A549 (cell line): Measurements from ENCODE around the gene TLX3. TPM values are rescaled to one million over a fixed set of nuclear protein-coding genes. Genes with fewer than 3 reads are reported as not detected.

Experiments used
- ATAC-seq, 2 experiments: fragments of 200-7000 bp in 1 of 2; fragments of >200 bp in 1 of 2; cut with Nextera tagmentation in 1 of 2; cut with Tn5 transposase in 1 of 2; 3 replicates each; pipeline versions ENCODE4 v1.8.0 to v1.9.1; 2018 to 2020; ENCODE audit warnings: mild to moderate bottlenecking in 1 of 2, moderate library complexity in 1 of 2
- CTCF ChIA-PET: fragments of 300-600 bp; sonication (Branson Sonifier 250); formaldehyde crosslinking; extraction: SDS; loops from one replicate; lab custom pipeline; 2021; ENCODE audit warnings: antibody characterized with exemption, inconsistent platforms; lab: Yijun Ruan, JAX
- POLR2A ChIA-PET: fragments of 350-600 bp; formaldehyde crosslinking; extraction: SDS; loops from one replicate; lab custom pipeline; 2021; ENCODE audit warnings: antibody characterized with exemption, inconsistent platforms; lab: Yijun Ruan, JAX
- DNase-seq, 2 experiments: peaks; one replicate each; pipeline versions ENCODE4 v3.0.0 to v3.0.0-alpha.2; 2011 to 2016; ENCODE audit warnings: low read depth in 1 of 2, low spot score in 1 of 2
- FAIRE-seq: peaks from 2 replicates; lab custom pipeline; 2011; peaks lifted over from hg19 to GRCh38; lab: Jason Lieb, UNC
- H3K27ac ChIP-seq, 2 experiments: fragments of >200 bp; sonication (Bioruptor Twin); formaldehyde crosslinking; 3 replicates each; pipeline ENCODE4 v1.5.1; 2016 to 2017
- H3K4me1 ChIP-seq: fragments of >200 bp; sonication (Bioruptor Twin); formaldehyde crosslinking; 3 replicates; pipeline ENCODE4 v1.6.1; 2016
- H3K4me2 ChIP-seq: fragments of >200 bp; sonication (Bioruptor Twin); formaldehyde crosslinking; 3 replicates; pipeline ENCODE4 v1.6.1; 2016
- H3K4me3 ChIP-seq: fragments of >200 bp; sonication (Bioruptor Twin); formaldehyde crosslinking; 3 replicates; pipeline ENCODE4 v1.5.1; 2016
- H3K9me3 ChIP-seq: fragments of >200 bp; sonication (Bioruptor Twin); formaldehyde crosslinking; 3 replicates; pipeline ENCODE4 v1.6.1; 2016
- CBX8 ChIP-seq: fragments of 200-600 bp; sonication (generic); IDR thresholded peaks from 2 replicates; pipeline ENCODE4 v1.6.1; 2016
- EP300 ChIP-seq, 2 experiments: fragments of >200 bp; sonication (Bioruptor Twin); formaldehyde crosslinking; IDR thresholded peaks; 2 replicates in 1 of 2; 3 replicates in 1 of 2; pipeline ENCODE4 v1.6.1; 2016 to 2017
- FOXS1 ChIP-seq: fragments of 250-450 bp; sonication (Bioruptor Pico); IDR thresholded peaks from 2 replicates; pipeline ENCODE4 v1.5.0; 2020; ENCODE audit warnings: mild to moderate bottlenecking, moderate library complexity
- GATA3 ChIP-seq: IDR thresholded peaks from 2 replicates; pipeline ENCODE4 v1.6.1; 2012; ENCODE audit warnings: borderline replicate concordance
- HOXA7 ChIP-seq: fragments of 250-450 bp; sonication (Bioruptor Pico); IDR thresholded peaks from 2 replicates; pipeline ENCODE4 v1.5.0; 2020; ENCODE audit warnings: mild to moderate bottlenecking, moderate library complexity
- HOXB5 ChIP-seq: fragments of 250-450 bp; sonication (Bioruptor Pico); IDR thresholded peaks from 2 replicates; pipeline ENCODE4 v1.5.0; 2020; ENCODE audit warnings: mild to moderate bottlenecking, moderate library complexity
- KDM1A ChIP-seq: fragments of 200-600 bp; sonication (generic); IDR thresholded peaks from 2 replicates; pipeline ENCODE4 v1.6.1; 2016; ENCODE audit warnings: low read depth, mild to moderate bottlenecking
- KDM5A ChIP-seq: fragments of 200-600 bp; sonication (generic); IDR thresholded peaks from 2 replicates; pipeline ENCODE4 v1.6.1; 2016; ENCODE audit warnings: antibody characterized with exemption, mild to moderate bottlenecking
- MYC ChIP-seq: IDR thresholded peaks from 2 replicates; pipeline ENCODE4 v1.6.1; 2012; ENCODE audit warnings: mild to moderate bottlenecking, inconsistent platforms, low read length, improper control_type of control experiment, borderline replicate concordance
- NFE2L2 ChIP-seq: fragments of 150-350 bp; conservative IDR thresholded peaks from 2 replicates; pipeline ENCODE4 v1.6.1; 2014; ENCODE audit warnings: low read length
- NPAS2 ChIP-seq: fragments of 250-450 bp; sonication (Bioruptor Pico); IDR thresholded peaks from 2 replicates; pipeline ENCODE4 v1.8.0; 2022; ENCODE audit warnings: mild to moderate bottlenecking, moderate library complexity, borderline replicate concordance
- PHF8 ChIP-seq: fragments of 200-600 bp; sonication (generic); IDR thresholded peaks from 2 replicates; pipeline ENCODE4 v1.6.1; 2016; ENCODE audit warnings: low read depth, mild to moderate bottlenecking, antibody characterized with exemption, moderate library complexity, borderline replicate concordance
- POLR2A ChIP-seq: IDR thresholded peaks from 2 replicates; pipeline ENCODE4 v1.6.1; 2012; ENCODE audit warnings: mild to moderate bottlenecking, low read length
- POLR2AphosphoS2 ChIP-seq: conservative IDR thresholded peaks from 2 replicates; pipeline ENCODE4 v1.6.1; 2012; ENCODE audit warnings: low read length, improper control_type of control experiment, inconsistent platforms
- RAD21 ChIP-seq, 2 experiments: fragments of >200 bp in 1 of 2; sonication (Bioruptor Twin) in 1 of 2; formaldehyde crosslinking in 1 of 2; IDR thresholded peaks in 1 of 2; conservative IDR thresholded peaks in 1 of 2; 2 replicates in 1 of 2; 3 replicates in 1 of 2; pipeline ENCODE4 v1.6.1; 2012 to 2018; ENCODE audit warnings: inconsistent platforms in 1 of 2
- RARB ChIP-seq: fragments of 250-450 bp; sonication (Bioruptor Pico); IDR thresholded peaks from 2 replicates; pipeline ENCODE4 v1.8.0; 2021; ENCODE audit warnings: mild to moderate bottlenecking, moderate library complexity
- RCOR1 ChIP-seq: fragments of 150-350 bp; IDR thresholded peaks from 2 replicates; pipeline ENCODE4 v1.6.1; 2014; ENCODE audit warnings: antibody characterized with exemption, low read length, low read depth
- SMC3 ChIP-seq: fragments of >200 bp; sonication (Bioruptor Twin); formaldehyde crosslinking; IDR thresholded peaks from 3 replicates; pipeline ENCODE4 v1.6.1; 2018; ENCODE audit warnings: inconsistent platforms
- TP53 ChIP-seq: fragments of 250-450 bp; sonication (Bioruptor Pico); IDR thresholded peaks from 2 replicates; pipeline ENCODE4 v1.5.0; 2021; ENCODE audit warnings: mild to moderate bottlenecking, moderate library complexity
- ZC3H11A ChIP-seq: fragments of 450-650 bp; IDR thresholded peaks from 2 replicates; pipeline ENCODE4 v1.6.1; 2014; ENCODE audit warnings: antibody characterized with exemption, mild to moderate bottlenecking
- ZFP36 ChIP-seq: fragments of 450-650 bp; IDR thresholded peaks from 2 replicates; pipeline ENCODE4 v1.6.1; 2014; ENCODE audit warnings: borderline replicate concordance; ENCODE audit not compliant: partially characterized antibody
- WGBS: methylation state at CpG from one replicate; pipeline ENCODE4 v1.1.6; 2017; ENCODE audit errors: missing lambda C conversion rate; 5-methylcytosine and 5-hydroxymethylcytosine counted together
- polyA plus RNA-seq, 4 experiments: library from polyadenylated mRNA; depleted of rRNA in 3 of 4; stranded (reverse); fragments of >200 nt; fragmentation: RNase III in 1 of 4; extraction: RNeasy Plus Mini Kit Qiagen cat#74134 plus additional on column Dnase treatment in 1 of 4; gene quantifications; 2 replicates in 3 of 4; 3 replicates in 1 of 4; pipeline ENCODE4 v1.2.3, GENCODE V29; 2011 to 2017
- TF ChIP-seq, protein P1 (sequence below): IDR thresholded peaks from 2 replicates; pipeline ENCODE4 v1.6.1; 2012; ENCODE audit warnings: low read depth, borderline replicate concordance
- TF ChIP-seq, protein P2 (sequence below): IDR thresholded peaks from 2 replicates; pipeline ENCODE4 v1.6.1; 2012
- TF ChIP-seq, protein P3 (sequence below): fragments of >200 bp; sonication (Bioruptor Twin); formaldehyde crosslinking; IDR thresholded peaks from 2 replicates; pipeline ENCODE4 v1.6.1; 2016
- TF ChIP-seq, protein P4 (sequence below): fragments of 200-600 bp; sonication (generic); IDR thresholded peaks from 2 replicates; pipeline ENCODE4 v1.6.1; 2016; ENCODE audit warnings: antibody characterized with exemption, mild to moderate bottlenecking, moderate library complexity
- TF ChIP-seq, protein P5 (sequence below): fragments of 250-450 bp; sonication (Bioruptor Pico); IDR thresholded peaks from 2 replicates; pipeline ENCODE4 v1.5.0; 2020; ENCODE audit warnings: low read depth, mild to moderate bottlenecking, moderate library complexity

TLX3 gene
- polyA plus RNA-seq, 2 of the 4 experiments (the other 2 are of a cell fraction), result not detected

DNA sequence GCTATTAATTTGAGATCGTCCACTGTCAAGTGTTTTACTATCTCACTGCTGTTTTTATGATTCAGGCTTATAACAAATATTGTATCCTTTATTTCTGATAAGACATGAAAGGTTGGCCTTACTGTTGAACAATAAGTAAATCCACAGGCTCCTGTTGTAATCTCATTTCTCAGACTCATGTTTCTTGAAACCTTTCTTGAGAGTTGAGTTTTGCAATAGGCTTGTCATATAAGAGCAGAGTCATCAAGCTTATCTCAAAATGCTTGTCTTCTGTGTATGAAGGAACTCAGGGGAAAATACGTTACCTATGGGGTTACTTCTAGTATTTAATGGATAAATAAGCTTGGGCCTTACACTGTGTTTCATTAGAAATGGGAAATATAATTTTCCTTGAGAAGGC, 9.2 kb upstream of the TLX3 start:
- H3K9me3 ChIP-seq, result no peaks in the 10 kb centered on the region
- no peak overlapping the region for H3K4me3 ChIP-seq
- no peak overlapping the region for H3K27ac ChIP-seq
- no peaks in the 10 kb centered on the region for H3K4me1 ChIP-seq
- TF ChIP-seq, protein P1, sequence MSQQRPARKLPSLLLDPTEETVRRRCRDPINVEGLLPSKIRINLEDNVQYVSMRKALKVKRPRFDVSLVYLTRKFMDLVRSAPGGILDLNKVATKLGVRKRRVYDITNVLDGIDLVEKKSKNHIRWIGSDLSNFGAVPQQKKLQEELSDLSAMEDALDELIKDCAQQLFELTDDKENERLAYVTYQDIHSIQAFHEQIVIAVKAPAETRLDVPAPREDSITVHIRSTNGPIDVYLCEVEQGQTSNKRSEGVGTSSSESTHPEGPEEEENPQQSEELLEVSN, result no peak
- ATAC-seq (no peak), DNase-seq (no peak), FAIRE-seq (peak; percentile 39)
- H3K4me2 ChIP-seq, result no peak overlapping the region
- 83% methylated on average over 2 of the region's 2 CpGs for WGBS
- ChIA-PET CTCF (interaction anchor here (0.7 kb wide), 1 partner anchor 33 kb away, joined by 3 read pairs; no protein-coding TSS in a partner anchor), POLR2A (no interaction called here)

DNA sequence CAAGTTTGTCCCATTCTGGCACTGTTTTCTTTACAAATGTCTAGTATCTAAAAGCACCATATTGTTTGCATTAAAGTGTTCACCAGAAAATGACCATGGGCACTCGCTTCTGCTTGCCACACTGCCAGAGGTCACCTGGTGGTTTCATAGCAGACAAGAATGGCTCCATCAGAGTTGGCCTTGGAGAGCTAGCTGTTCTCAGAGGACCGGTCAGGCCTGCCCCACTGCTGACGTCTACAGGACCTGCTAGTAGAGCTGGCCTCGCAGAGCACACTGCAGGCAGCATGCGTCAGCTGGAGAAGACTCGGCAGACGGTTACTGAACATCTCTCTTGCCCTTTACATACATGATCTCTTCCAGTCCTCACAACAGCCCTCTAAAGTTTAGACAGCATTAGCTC, 8.7 kb upstream of the TLX3 start:
- Histone ChIP-seq H3K4me1 (no peaks in the 10 kb centered on the region), H3K9me3 (no peaks in the 10 kb centered on the region), H3K4me3 (no peak overlapping the region), H3K27ac (no peak overlapping the region), H3K4me2 (no peak overlapping the region)
- FAIRE-seq, result no peak
- no peak for ATAC-seq
- DNase-seq, result no peak
- CTCF ChIA-PET, result no interaction called here
- POLR2A ChIA-PET, result no interaction called here
- TF ChIP-seq HOXA7 (CRISPR knock-in tag), result no peak
- TF ChIP-seq MYC, result no peak
- TF ChIP-seq TP53 (CRISPR knock-in tag), result no peak
- no peak for TF ChIP-seq RCOR1
- TF ChIP-seq GATA3, result no peak
- no peak for TF ChIP-seq NPAS2 (CRISPR knock-in tag)
- no peak for TF ChIP-seq RAD21 (conservative IDR thresholded peaks at IDR 0.05 in 1 of 2, IDR thresholded peaks at IDR 0.05 in 1 of 2)
- TF ChIP-seq PHF8, result no peak
- WGBS, result 80% methylated on average over 7 of the region's 7 CpGs

DNA sequence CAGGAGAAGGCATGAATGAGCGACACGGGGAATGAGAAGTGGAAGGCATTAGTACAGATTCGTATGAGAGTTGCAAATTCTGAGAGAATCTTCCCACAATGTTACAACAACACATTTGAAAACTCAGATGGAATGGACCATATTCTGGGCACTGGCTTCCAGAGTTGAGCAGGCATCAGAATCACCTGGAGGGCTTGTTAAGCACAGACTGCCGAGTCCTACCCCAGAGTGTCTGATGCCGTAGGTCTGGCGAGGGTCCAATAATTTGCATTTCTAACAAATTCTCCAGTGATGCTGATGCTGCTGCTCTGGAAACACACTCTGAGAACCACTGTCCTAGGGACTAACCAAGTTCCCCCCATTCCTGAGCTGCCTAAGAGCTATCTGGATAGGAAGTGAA, 2.9 kb upstream of the TLX3 start:
- Histone ChIP-seq H3K4me1 (no peaks in the 10 kb centered on the region), H3K4me2 (no peak overlapping the region), H3K4me3 (no peak overlapping the region), H3K9me3 (no peaks in the 10 kb centered on the region), H3K27ac (no peak overlapping the region)
- ATAC-seq (no peak), DNase-seq (no peak), FAIRE-seq (no peak)
- WGBS, result 53% methylated on average over 6 of the region's 6 CpGs
- ChIA-PET POLR2A (no interaction called here), CTCF (interaction anchor here (1.0 kb wide), 1 partner anchor 99 kb away, joined by 3 read pairs; no protein-coding TSS in a partner anchor)
- TF ChIP-seq KDM1A (no peak), EP300 (IDR thresholded peaks at IDR 0.05) (no peak), POLR2A (no peak), HOXB5 (CRISPR knock-in tag) (no peak), KDM5A (no peak), CBX8 (no peak), ZC3H11A (no peak), RARB (CRISPR knock-in tag) (no peak), NFE2L2 (no peak), POLR2AphosphoS2 (no peak), SMC3 (no peak), FOXS1 (CRISPR knock-in tag) (no peak), ZFP36 (no peak)
- TF ChIP-seq, protein P2, sequence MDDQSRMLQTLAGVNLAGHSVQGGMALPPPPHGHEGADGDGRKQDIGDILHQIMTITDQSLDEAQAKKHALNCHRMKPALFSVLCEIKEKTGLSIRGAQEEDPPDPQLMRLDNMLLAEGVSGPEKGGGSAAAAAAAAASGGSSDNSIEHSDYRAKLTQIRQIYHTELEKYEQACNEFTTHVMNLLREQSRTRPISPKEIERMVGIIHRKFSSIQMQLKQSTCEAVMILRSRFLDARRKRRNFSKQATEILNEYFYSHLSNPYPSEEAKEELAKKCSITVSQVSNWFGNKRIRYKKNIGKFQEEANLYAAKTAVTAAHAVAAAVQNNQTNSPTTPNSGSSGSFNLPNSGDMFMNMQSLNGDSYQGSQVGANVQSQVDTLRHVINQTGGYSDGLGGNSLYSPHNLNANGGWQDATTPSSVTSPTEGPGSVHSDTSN, result no peak
- TF ChIP-seq, protein P3, sequence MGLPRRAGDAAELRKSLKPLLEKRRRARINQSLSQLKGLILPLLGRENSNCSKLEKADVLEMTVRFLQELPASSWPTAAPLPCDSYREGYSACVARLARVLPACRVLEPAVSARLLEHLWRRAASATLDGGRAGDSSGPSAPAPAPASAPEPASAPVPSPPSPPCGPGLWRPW, result no peak
- TF ChIP-seq, protein P4, sequence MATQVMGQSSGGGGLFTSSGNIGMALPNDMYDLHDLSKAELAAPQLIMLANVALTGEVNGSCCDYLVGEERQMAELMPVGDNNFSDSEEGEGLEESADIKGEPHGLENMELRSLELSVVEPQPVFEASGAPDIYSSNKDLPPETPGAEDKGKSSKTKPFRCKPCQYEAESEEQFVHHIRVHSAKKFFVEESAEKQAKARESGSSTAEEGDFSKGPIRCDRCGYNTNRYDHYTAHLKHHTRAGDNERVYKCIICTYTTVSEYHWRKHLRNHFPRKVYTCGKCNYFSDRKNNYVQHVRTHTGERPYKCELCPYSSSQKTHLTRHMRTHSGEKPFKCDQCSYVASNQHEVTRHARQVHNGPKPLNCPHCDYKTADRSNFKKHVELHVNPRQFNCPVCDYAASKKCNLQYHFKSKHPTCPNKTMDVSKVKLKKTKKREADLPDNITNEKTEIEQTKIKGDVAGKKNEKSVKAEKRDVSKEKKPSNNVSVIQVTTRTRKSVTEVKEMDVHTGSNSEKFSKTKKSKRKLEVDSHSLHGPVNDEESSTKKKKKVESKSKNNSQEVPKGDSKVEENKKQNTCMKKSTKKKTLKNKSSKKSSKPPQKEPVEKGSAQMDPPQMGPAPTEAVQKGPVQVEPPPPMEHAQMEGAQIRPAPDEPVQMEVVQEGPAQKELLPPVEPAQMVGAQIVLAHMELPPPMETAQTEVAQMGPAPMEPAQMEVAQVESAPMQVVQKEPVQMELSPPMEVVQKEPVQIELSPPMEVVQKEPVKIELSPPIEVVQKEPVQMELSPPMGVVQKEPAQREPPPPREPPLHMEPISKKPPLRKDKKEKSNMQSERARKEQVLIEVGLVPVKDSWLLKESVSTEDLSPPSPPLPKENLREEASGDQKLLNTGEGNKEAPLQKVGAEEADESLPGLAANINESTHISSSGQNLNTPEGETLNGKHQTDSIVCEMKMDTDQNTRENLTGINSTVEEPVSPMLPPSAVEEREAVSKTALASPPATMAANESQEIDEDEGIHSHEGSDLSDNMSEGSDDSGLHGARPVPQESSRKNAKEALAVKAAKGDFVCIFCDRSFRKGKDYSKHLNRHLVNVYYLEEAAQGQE, result no peak
- TF ChIP-seq, protein P5, sequence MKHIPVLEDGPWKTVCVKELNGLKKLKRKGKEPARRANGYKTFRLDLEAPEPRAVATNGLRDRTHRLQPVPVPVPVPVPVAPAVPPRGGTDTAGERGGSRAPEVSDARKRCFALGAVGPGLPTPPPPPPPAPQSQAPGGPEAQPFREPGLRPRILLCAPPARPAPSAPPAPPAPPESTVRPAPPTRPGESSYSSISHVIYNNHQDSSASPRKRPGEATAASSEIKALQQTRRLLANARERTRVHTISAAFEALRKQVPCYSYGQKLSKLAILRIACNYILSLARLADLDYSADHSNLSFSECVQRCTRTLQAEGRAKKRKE, result no peak
